ENCODE measurements around the gene EPS8L2.

Gene EPS8L2

DNA sequence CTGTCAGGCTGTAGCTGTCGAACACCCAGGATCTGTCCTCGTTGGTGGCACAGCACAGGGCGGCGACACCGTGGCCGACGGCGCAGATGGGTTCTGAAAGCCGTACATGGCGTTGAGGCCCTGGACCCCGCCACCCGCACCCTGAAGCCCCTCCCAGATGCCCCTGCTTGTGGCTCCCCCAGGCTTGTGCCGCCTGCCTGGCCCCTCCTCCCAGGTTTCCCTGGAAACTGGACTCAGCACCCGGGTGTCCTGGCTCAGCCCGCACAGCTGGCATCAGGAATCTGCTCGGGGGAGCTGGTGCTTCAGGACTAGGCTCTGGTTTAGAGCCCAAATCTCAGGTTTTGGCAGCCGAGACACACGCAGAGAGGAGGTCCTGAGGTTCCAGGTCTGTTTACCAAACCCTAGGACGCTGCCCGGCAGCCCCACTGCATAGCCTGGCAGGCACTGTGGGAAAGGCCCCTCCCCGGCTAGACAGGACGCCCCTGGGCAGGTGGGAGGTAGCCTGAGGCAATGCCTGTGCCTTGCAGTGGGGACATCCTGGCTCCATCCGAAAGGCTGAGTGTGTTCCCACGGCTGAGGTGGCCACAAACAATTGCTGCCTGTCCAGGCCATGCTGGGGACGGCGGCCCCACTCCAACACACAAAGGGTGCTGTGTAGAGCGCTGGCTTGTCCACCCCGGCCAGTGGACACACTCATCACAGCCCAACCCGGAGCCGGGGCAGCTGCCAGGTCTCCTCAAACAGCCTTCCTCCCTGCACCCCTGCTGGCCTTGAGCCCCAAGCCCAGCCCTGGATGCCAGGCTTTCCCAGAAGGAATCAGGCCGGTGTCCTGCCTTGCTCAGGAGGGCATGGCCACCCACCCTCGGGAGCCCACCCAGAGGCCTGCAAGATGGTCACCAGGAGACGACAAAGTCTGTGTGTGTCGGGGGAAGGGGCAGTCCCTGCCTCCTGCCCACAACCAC, 66.7 kb downstream of the EPS8L2 start:
- TF ChIP-seq POLR2AphosphoS5 (IDR thresholded peaks at IDR 0.05; ENCODE audit: low read depth): no peak; the same call in 1 of the 2 replicates
- TF ChIP-seq SPI1 (IDR thresholded peaks at IDR 0.05; ENCODE audit: borderline replicate concordance, low read depth): no peak
- TF ChIP-seq, protein P1, sequence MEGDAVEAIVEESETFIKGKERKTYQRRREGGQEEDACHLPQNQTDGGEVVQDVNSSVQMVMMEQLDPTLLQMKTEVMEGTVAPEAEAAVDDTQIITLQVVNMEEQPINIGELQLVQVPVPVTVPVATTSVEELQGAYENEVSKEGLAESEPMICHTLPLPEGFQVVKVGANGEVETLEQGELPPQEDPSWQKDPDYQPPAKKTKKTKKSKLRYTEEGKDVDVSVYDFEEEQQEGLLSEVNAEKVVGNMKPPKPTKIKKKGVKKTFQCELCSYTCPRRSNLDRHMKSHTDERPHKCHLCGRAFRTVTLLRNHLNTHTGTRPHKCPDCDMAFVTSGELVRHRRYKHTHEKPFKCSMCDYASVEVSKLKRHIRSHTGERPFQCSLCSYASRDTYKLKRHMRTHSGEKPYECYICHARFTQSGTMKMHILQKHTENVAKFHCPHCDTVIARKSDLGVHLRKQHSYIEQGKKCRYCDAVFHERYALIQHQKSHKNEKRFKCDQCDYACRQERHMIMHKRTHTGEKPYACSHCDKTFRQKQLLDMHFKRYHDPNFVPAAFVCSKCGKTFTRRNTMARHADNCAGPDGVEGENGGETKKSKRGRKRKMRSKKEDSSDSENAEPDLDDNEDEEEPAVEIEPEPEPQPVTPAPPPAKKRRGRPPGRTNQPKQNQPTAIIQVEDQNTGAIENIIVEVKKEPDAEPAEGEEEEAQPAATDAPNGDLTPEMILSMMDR (IDR thresholded peaks at IDR 0.05; ENCODE audit: insufficient read depth, low read length): no peak
- no peak for TF ChIP-seq GABPA (IDR thresholded peaks at IDR 0.05; ENCODE audit: low read depth)
- TF ChIP-seq, protein P2, sequence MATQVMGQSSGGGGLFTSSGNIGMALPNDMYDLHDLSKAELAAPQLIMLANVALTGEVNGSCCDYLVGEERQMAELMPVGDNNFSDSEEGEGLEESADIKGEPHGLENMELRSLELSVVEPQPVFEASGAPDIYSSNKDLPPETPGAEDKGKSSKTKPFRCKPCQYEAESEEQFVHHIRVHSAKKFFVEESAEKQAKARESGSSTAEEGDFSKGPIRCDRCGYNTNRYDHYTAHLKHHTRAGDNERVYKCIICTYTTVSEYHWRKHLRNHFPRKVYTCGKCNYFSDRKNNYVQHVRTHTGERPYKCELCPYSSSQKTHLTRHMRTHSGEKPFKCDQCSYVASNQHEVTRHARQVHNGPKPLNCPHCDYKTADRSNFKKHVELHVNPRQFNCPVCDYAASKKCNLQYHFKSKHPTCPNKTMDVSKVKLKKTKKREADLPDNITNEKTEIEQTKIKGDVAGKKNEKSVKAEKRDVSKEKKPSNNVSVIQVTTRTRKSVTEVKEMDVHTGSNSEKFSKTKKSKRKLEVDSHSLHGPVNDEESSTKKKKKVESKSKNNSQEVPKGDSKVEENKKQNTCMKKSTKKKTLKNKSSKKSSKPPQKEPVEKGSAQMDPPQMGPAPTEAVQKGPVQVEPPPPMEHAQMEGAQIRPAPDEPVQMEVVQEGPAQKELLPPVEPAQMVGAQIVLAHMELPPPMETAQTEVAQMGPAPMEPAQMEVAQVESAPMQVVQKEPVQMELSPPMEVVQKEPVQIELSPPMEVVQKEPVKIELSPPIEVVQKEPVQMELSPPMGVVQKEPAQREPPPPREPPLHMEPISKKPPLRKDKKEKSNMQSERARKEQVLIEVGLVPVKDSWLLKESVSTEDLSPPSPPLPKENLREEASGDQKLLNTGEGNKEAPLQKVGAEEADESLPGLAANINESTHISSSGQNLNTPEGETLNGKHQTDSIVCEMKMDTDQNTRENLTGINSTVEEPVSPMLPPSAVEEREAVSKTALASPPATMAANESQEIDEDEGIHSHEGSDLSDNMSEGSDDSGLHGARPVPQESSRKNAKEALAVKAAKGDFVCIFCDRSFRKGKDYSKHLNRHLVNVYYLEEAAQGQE (IDR thresholded peaks at IDR 0.05; ENCODE audit: insufficient replicate concordance, low read depth): no peak
- no peak overlapping the region for H3K4me3 ChIP-seq (replicated peaks; ENCODE audit: insufficient read depth, low read length)
- no peak overlapping the region for H3K27ac ChIP-seq (replicated peaks)
- DNase-seq (ENCODE audit: low read depth in 1 of 2, low spot score in 1 of 2): no peak
- no peaks in the 10 kb centered on the region for H3K27me3 ChIP-seq (ENCODE audit: insufficient read depth, poor library complexity, severe bottlenecking)

DNA sequence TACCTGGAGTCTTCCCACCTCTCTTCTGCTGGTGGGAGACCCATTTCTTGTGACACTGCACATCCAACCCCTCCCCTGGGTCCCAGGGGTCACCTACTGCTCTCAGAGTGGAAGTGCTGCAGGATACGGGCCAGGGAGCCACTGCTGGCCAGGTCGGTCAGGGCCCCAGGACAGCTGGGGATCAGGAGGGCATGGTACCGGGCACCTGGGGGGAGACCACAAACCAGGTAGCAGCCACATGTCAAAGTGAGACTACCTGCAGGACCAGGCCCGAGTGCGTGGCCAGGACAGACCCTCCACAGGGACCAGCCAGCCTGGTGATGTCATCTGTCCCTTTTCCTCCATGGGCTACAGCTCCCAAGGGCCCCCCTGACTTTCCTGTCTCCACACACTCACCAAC, 67.4 kb downstream of the EPS8L2 start:
- TF ChIP-seq GABPA (IDR thresholded peaks at IDR 0.05; ENCODE audit: low read depth) (no peak), SPI1 (IDR thresholded peaks at IDR 0.05; ENCODE audit: borderline replicate concordance, low read depth) (no peak), POLR2AphosphoS5 (IDR thresholded peaks at IDR 0.05; ENCODE audit: low read depth) (no peak)
- TF ChIP-seq, protein P2 (IDR thresholded peaks at IDR 0.05; ENCODE audit: insufficient replicate concordance, low read depth): no peak
- TF ChIP-seq, protein P1 (IDR thresholded peaks at IDR 0.05; ENCODE audit: insufficient read depth, low read length): no peak
- no peak overlapping the region for H3K4me3 ChIP-seq (replicated peaks; ENCODE audit: insufficient read depth, low read length)
- no peak overlapping the region for H3K27ac ChIP-seq (replicated peaks)
- no peaks in the 10 kb centered on the region for H3K27me3 ChIP-seq (ENCODE audit: insufficient read depth, poor library complexity, severe bottlenecking)
- no peak for DNase-seq (ENCODE audit: low read depth in 1 of 2, low spot score in 1 of 2)

DNA sequence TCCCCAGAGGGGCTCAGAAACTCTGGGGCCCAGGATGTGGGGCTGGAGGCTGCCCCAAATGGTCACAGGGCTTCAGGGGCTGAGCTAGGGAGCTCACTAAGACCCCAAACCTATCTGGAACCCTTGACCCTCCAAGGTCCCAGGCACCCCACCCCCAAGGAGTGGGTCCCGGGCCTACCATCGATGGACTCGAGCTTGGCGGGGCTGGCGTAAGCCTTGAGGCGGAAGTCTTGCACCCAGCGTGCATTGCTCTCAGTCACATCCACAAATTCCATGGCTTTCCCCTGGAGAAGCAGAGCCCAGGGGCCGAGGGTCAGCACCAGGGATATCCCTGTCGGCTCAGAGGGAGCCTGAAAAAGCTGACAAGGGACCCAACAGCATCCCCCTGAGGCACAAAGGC, 67.8 kb downstream of the EPS8L2 start:
- no peak overlapping the region for H3K4me3 ChIP-seq (replicated peaks; ENCODE audit: insufficient read depth, low read length)
- TF ChIP-seq SPI1 (IDR thresholded peaks at IDR 0.05; ENCODE audit: borderline replicate concordance, low read depth) (no peak), POLR2AphosphoS5 (IDR thresholded peaks at IDR 0.05; ENCODE audit: low read depth) (no peak), GABPA (IDR thresholded peaks at IDR 0.05; ENCODE audit: low read depth) (no peak)
- TF ChIP-seq, protein P2 (IDR thresholded peaks at IDR 0.05; ENCODE audit: insufficient replicate concordance, low read depth): no peak
- TF ChIP-seq, protein P1 (IDR thresholded peaks at IDR 0.05; ENCODE audit: insufficient read depth, low read length): no peak
- no peak overlapping the region for H3K27ac ChIP-seq (replicated peaks)
- DNase-seq (ENCODE audit: low read depth in 1 of 2, low spot score in 1 of 2): no peak
- no peaks in the 10 kb centered on the region for H3K27me3 ChIP-seq (ENCODE audit: insufficient read depth, poor library complexity, severe bottlenecking)

All from HL-60 (cell line).